Keratinocyte (primary cell): ENCODE measurements around the gene ZBTB3.

Source experiments
- CTCF ChIP-seq, 3 experiments: IDR thresholded peaks in 1 of 3; conservative IDR thresholded peaks in 1 of 3; optimal IDR thresholded peaks in 1 of 3; 2 replicates in 2 of 3; 3 replicates in 1 of 3; pipeline versions ENCODE3 to v1.5.1; 2011; ENCODE audit warnings: low read length in 3 of 3, mild to moderate bottlenecking in 3 of 3, moderate library complexity in 2 of 3, control low read depth in 1 of 3, inconsistent platforms in 1 of 3; ENCODE audit not compliant: insufficient read depth in 2 of 3; ENCODE audit errors: extremely low read depth in 1 of 3
- EZH2 ChIP-seq: IDR thresholded peaks from one replicate; pipeline ENCODE4 v1.6.1; 2012; ENCODE audit warnings: inconsistent platforms, mild to moderate bottlenecking, low read length, moderate library complexity

DNA sequence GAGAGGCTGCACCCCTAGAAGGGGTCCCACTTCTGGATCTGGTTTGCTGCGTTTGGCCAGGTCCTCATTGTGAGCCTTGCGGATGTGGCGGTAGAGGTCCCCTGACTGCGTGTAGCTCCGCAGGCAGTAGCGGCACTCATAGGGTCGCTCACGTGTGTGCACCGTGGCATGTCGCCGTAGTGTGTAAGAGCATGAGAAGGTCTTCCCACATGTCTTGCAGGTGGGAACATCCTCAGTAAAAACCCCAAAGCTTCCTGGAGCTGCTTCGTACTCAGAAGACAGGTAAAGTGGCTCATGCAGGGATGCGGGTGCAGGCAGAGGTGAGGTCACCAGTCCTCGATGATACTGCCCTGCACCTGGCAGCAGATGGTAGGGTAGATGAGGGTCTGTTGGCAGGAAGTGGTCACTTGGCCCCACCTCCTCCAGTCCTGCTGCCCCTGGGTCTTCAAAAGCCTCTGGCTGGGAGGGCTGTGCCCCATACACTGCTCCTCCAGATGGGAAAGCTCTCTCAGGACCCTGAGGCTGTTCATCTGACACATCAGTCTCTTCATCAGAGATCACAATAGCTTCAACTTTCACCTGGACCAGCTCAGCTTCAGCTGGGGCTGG, 1.7 kb downstream of the ZBTB3 start:
- TF ChIP-seq CTCF (optimal IDR thresholded peaks at IDR 0.05 in 1 of 3, IDR thresholded peaks at IDR 0.05 in 1 of 3, conservative IDR thresholded peaks at IDR 0.05 in 1 of 3; ENCODE audit: extremely low read depth in 1 of 3, insufficient read depth in 2 of 3, low read length in 3 of 3) (no peak), EZH2 (no peak)
